ENCODE results near the gene RBBP6. TPM values are rescaled to one million over a fixed set of nuclear protein-coding genes. Genes with fewer than 3 reads are reported as not detected.

The RBBP6 gene
- total RNA-seq, 1 experiment from 2014 or later = 54.8 TPM

GRCh38 chr16:24507959-24508480 lies 31.3 kb upstream of the RBBP6 start:
- Histone ChIP-seq H3K27ac (ENCODE audit: insufficient read length, low read depth, low read length) (no peak overlapping the region), H3K79me2 (ENCODE audit: insufficient read depth, low read length) (no peaks in the 10 kb centered on the region), H4K20me1 (ENCODE audit: control insufficient read depth, insufficient read depth, insufficient read length) (no peaks in the 10 kb centered on the region), H3K4me1 (ENCODE audit: insufficient read depth, low read length) (no peaks in the 10 kb centered on the region), H3K23ac (ENCODE audit: insufficient read length, low read depth, low read length) (no peak overlapping the region), H3K23me2 (ENCODE audit: insufficient read length, low read depth, low read length, poor library complexity, severe bottlenecking) (no peaks in the 10 kb centered on the region), H2BK120ac (ENCODE audit: low read depth, low read length, poor library complexity, severe bottlenecking) (no peak overlapping the region), H3K9ac (ENCODE audit: extremely low read depth, insufficient read length, low read length) (no peak overlapping the region), H4K5ac (ENCODE audit: insufficient read length, low read depth, low read length) (no peak overlapping the region), H4K8ac (replicated peaks; ENCODE audit: insufficient read length, low read depth, low read length) (no peak overlapping the region), H2AFZ (ENCODE audit: low read length) (no peak overlapping the region), H3K56ac (ENCODE audit: insufficient read length, low read depth, low read length) (no peak overlapping the region), H2BK15ac (ENCODE audit: low read depth, low read length) (no peak overlapping the region), H3K4ac (ENCODE audit: low read depth, low read length) (no peak overlapping the region), H2BK12ac (ENCODE audit: insufficient read length, low read depth, low read length) (no peak overlapping the region), H3K9me3 (ENCODE audit: control insufficient read depth, low read depth, low read length) (no peaks in the 10 kb centered on the region), H2BK5ac (ENCODE audit: insufficient read length, low read length) (no peak overlapping the region), H2AK5ac (ENCODE audit: insufficient read length, low read length) (no peak overlapping the region), H3K27me3 (ENCODE audit: insufficient read depth, low read length) (no peaks in the 10 kb centered on the region), H3K14ac (ENCODE audit: insufficient read depth, low read length) (no peak overlapping the region), H3K18ac (ENCODE audit: insufficient read length, low read depth, low read length) (no peak overlapping the region), H3K4me2 (ENCODE audit: insufficient read depth, insufficient read length, low read length) (no peak overlapping the region), H2BK20ac (ENCODE audit: low read depth, low read length, poor library complexity, severe bottlenecking) (no peak overlapping the region), H4K91ac (ENCODE audit: insufficient read length, low read depth, low read length) (no peak overlapping the region), H3T11ph (ENCODE audit: low read length) (no peak overlapping the region), H3K79me1 (ENCODE audit: insufficient read depth, low read depth, low read length, poor library complexity, severe bottlenecking) (no peaks in the 10 kb centered on the region)
- peaks cover 2 to 5% of the 10 kb centered on the region in 2 experiments; a peak in 3 of 5 replicates for H3K9me3 Mint-ChIP-seq
- WGBS (ENCODE audit: extremely low coverage, insufficient read length, low lambda C conversion rate) = no CpG with 5 or more reads among the region's 5 CpGs
- no peak overlapping the region for H3K27ac Mint-ChIP-seq
- peaks cover 11 to 15% of the 10 kb centered on the region in 2 experiments for H3K4me1 Mint-ChIP-seq
- TF ChIP-seq, protein P1, sequence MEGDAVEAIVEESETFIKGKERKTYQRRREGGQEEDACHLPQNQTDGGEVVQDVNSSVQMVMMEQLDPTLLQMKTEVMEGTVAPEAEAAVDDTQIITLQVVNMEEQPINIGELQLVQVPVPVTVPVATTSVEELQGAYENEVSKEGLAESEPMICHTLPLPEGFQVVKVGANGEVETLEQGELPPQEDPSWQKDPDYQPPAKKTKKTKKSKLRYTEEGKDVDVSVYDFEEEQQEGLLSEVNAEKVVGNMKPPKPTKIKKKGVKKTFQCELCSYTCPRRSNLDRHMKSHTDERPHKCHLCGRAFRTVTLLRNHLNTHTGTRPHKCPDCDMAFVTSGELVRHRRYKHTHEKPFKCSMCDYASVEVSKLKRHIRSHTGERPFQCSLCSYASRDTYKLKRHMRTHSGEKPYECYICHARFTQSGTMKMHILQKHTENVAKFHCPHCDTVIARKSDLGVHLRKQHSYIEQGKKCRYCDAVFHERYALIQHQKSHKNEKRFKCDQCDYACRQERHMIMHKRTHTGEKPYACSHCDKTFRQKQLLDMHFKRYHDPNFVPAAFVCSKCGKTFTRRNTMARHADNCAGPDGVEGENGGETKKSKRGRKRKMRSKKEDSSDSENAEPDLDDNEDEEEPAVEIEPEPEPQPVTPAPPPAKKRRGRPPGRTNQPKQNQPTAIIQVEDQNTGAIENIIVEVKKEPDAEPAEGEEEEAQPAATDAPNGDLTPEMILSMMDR (conservative IDR thresholded peaks at IDR 0.05) = no peak
- no peak overlapping the region for H3K4me3 Mint-ChIP-seq
- DNase-seq = no peak
- H3K27me3 Mint-ChIP-seq (ENCODE audit: low read depth) = peaks cover 32% of the 10 kb centered on the region
- peaks cover 0 to 2% (median 0%) of the 10 kb centered on the region in 3 experiments; a peak in 1 of 7 replicates for H3K36me3 Mint-ChIP-seq (ENCODE audit: insufficient read depth in 1 of 3, low read depth in 3 of 3)

Measured in H9 (cell line).